Measurements from ENCODE around the gene HYLS1.

GRCh38 chr11:125931116-125931515 lies 43.6 kb downstream of the HYLS1 start:
- TF ChIP-seq CTCF (IDR thresholded peaks at IDR 0.05) (no peak), POLR2A (IDR thresholded peaks at IDR 0.05) (no peak), EP300 (IDR thresholded peaks at IDR 0.05) (no peak)

All from tibial nerve (tissue), 4 donors.